GM21447 (cell line): Measurements from ENCODE around the gene NSG1.
"Not testable (repeated sequence)": the region's sequence is repeated elsewhere in the genome, so short reads cannot be mapped to it uniquely, and the experiment has no call there.

Experiments used
- ATAC-seq: cut with Tn5 transposase; IDR thresholded peaks from one replicate; pipeline ENCODE4 v1.9.1; 2021; ENCODE audit not compliant: unreplicated experiment

NSG1 gene, protein sequence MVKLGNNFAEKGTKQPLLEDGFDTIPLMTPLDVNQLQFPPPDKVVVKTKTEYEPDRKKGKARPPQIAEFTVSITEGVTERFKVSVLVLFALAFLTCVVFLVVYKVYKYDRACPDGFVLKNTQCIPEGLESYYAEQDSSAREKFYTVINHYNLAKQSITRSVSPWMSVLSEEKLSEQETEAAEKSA

GRCh38 chr4:4386736-4387392 lies at the start of gene NSG1:
Gene NSG1 (plus strand): TSS chr4:4387102. CDS start chr4:4387630, 528 bp downstream.
- no peak for ATAC-seq

DNA sequence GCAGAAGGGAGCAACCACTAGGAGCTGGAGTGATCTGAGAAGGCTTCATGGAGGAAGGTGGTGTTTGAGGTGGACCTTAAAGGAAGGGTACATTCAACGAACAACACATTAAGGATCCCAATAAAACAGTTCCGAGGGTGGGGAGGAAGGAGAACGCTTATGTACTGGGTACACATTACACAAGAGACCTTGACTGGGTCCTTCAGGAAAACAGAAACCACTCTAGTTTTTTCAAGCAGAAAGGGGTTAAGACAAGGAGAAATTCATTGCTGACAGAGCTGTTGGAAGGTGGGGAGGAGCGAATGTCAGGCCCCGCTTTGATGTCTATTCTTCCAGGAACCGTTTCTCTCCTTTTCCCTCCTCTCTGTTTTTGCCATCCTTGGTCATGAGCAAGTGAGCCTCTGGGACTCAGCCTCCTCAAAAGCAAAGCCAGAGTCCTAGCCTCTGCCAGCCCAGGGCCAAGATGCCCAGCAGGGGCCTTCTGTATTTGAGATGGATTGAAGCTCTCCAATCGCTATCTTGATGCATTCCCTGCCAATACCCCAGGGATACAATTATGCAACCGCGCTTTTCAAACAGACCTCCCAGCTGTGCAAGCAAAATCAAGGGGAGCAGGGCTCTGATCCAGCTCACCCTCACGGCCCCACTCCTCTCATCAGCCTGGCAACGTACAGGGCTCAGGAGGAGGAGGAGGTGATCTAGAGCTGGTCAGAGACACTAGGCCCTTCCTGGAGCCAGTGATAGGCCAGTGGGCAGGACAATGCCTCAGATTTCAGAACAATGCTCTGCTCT lies 48.5 kb upstream of the NSG1 start:
- no peak for ATAC-seq

DNA sequence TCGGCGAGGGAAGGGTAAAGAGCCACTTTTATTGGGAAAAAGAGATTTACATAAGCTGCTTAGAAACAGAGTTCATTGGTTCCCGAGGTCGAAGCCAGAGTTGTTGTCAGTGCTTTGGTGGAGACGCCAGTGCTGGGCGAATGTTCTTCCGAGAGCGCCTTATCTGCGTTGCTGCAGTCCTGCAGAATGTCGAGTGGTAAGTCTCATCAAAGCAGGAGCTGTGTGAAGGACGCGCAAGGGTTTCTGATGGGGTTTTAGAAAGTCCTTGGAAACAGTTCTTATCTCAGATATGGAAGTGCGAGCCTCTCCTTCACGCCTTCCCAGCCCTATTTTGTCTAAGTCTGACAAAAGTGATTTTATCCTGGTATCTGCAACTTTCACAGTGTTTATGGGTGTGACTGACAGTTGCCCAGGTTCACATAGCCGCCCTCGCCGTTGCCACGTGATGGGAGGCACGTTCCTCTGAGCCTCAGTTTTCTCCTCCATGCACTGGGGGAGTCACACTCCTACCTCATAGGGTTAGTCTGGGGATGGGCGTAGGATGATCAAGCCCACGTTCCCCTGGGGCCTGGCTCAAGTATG lies 47.3 kb upstream of the NSG1 start:
- no peak for ATAC-seq

DNA sequence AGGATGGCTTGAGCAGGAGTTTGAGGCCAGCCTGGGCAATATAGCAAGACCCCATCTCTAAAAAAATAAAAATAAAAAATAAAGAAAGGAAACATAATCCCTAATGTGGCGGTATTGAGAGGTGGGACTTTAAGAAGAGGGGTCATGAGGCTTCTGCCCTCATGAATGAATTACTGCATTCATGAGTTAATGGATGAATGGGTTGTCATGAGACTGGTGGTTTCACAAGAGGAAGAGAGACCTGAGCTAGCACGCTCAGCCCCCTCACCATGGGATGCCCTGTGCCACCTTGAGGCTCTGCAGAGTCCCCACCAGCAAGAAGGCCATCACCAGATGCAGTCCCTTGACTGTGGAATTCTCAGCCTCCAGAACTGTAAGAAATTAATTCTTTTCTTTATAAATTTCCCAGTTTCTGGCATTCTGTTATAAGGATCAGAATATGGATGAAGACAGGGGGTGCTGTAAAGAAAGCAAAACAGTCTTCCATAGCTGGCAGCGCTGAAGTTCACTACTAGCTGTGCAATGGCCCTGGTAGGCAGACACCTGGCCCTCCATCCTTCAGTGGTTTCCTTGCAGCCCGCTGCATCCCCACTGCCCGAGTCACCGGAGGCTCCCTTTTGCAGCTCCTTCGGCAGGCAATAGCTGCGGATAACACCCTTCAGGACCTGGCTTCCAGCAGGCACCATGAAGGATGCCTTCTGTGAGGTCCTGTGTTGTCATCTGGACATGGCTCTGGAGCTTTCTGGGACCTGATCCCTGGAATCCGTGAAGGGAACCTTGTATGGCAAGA lies 44.8 kb upstream of the NSG1 start:
- ATAC-seq = no peak

GRCh38 chr4:4343038-4343437 lies 43.9 kb upstream of the NSG1 start:
- ATAC-seq = no peak

DNA sequence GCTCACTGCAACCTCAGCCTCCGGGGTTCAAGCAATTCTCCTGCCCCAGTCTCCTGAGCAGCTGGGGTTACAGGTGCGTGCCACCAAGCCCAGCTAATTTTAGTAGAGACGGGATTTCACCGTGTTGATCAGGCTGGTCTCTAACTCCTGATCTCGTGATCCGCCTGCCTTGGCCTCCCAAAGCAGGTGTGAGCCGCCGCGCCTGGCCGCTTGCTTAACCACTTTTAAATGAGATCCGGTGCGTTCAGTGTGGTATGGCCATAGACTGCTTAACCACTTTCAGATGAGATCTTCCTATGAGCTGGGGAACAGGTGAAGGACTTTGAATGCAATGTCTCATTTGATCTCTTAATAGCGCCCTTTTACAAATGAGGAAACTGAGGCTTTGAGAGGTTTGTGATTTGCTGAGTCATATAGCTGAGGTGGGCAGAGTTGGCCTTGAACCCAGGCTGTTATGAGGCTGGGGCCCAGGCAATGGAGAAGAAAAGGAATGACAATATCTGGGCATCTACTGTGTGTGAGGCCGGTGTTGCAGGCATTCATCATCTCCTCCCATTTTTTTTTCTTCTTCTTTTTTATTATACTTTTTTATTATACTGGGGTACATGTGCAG lies 41.9 kb upstream of the NSG1 start:
- peak; percentile 93 for ATAC-seq

DNA sequence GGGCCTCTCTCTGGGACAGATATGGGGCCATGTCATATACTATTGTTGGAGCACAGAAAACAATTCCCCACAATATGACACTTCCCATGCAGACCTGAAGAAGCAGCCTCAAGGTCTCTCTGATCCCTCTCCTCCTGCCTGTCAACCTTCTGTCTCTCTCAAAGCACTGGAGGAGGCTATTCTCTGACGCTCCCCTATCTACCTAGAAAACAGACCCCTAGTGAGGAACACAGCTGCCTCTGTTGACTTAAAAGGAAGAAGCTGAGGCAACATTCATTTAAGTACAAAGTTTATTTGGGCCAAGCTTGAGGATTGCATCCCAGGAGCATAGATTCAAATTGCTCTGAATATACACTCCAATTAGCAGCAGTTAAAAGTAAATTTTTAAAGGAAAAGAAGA lies 39.3 kb upstream of the NSG1 start:
- no peak for ATAC-seq

DNA sequence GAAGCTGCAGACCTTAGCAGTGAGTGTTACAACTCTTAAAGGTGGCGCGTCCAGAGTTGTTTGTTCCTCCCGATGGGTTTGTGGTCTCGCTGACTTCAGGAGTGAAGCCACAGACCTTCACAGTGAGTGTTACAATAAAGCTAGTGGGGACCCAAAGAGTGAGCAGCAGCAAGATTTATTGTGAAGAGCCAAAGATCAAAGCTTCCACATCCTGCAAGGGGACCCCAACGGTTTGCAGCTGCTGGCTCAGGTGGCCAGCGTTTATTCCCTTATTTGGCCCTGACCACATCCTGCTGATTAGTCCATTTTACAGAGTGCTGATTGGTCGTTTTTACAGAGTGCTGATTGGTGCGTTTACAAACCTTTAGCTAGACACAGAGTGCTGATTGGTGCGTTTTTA lies 38.3 kb upstream of the NSG1 start:
- not testable (repeated sequence) for ATAC-seq

GRCh38 chr4:4349867-4350266 lies 37.0 kb upstream of the NSG1 start:
- ATAC-seq = no peak

- ATAC-seq = no peak
Measured at GRCh38 chr4:4350909-4351308, 36.0 kb upstream of the NSG1 start.

GRCh38 chr4:4355302-4355701 lies 31.6 kb upstream of the NSG1 start:
- ATAC-seq = no peak

DNA sequence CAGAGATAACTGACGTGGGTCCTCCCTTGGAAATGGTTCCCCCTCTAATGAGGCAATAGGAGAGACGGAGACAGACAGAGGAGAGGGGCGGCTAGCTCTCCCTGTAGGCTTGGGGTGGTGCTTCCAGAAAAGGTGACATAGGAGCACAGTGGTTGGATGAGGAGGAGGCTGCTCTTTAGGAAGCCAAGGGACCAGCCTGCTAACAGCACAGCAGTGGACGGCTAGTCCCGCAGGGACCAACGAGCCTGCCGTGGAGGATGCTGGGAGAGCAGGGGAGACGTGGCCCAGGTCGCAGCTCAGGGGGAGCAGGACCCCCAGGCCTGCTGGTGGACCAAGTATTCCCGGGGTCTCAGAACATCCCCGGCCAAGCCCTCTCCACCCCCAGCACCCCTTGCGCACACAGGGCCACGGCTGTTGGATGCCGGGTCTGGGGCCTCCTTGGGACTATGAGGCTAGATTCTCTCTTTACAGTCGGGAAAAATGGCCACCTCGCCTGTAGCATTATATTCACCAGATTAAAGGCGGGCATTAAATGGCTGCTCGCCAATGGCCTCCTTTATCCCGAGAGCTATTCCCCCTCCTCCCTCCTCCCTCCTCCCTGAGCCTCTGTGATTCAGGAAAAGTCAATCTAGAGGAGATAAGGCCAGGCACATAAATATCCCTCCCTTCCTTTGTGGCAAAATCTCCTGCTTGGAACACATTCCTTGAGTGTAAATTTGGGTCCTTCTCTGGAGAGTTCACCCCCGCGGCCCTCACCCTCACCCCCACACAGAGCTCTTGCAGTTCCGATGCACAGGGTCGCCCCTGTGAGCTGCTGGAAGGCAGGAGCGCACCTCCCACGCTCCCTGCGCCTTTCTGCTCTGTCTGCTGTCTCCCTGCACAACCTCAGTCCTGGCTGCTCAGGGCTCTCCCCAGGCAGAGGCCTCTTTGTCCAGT lies 30.5 kb upstream of the NSG1 start:
- no peak for ATAC-seq

- ATAC-seq = no peak
Measured at GRCh38 chr4:4358093-4358854, 28.6 kb upstream of the NSG1 start.

DNA sequence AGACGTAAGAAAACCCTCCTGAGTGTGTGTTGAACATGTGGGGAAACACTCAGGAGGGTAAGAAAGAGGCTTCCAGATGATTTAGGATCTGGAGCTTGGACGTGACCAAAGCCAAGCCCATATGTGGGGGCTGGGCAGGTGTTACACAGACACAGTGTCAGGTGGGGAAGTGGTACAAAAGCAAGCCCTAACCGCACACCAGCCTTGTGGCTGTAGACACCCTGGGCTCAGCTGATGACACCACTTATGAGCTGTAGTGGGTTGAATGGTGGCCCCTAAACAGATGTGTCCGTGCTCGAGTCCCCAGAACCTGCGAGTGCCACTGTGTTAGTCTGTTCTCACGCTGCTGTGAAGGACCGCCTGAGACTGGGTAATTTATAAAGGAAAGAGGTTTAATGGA lies 25.0 kb upstream of the NSG1 start:
- ATAC-seq = no peak

GRCh38 chr4:4362991-4363697 lies 23.8 kb upstream of the NSG1 start:
- ATAC-seq = no peak

- ATAC-seq = no peak
Measured at GRCh38 chr4:4364061-4364460, 22.8 kb upstream of the NSG1 start.

GRCh38 chr4:4364486-4365208 lies 22.3 kb upstream of the NSG1 start:
- no peak for ATAC-seq
